Anterior cingulate cortex (tissue), 58 donors: Measurements from ENCODE around the gene PDZD4.
A peak's percentile ranks its signal among the peaks of the same experiment; 100 is the strongest.
"Not testable (repeated sequence)": the region's sequence is repeated elsewhere in the genome, so short reads cannot be mapped to it uniquely, and the experiment has no call there.

Source experiments
- DNase-seq, 58 donors: peaks; one replicate each; lab custom pipeline; 2025; lab: John Stamatoyannopoulos, UW

PDZD4 gene

DNA sequence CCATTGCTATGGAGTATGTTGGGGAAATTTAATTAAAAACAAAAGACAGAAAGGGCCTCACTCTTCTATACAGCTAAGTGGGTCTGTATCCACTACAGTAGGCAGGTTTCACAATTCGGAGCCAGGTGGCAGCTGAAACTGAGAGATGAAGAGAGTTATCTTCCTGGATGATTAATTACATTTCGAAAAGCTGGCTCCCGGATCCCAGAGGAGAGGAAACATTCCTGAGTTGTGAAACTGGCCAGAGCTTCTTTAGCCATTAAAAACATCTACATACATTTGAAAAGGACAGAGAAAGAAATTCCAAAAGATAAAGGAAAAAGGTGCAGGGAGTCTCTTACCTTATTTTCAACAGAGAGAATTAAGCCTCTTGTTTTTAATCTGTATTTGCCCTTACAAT is 15.5 kb upstream of the PDZD4 start:
- DNase-seq = no peak

DNA sequence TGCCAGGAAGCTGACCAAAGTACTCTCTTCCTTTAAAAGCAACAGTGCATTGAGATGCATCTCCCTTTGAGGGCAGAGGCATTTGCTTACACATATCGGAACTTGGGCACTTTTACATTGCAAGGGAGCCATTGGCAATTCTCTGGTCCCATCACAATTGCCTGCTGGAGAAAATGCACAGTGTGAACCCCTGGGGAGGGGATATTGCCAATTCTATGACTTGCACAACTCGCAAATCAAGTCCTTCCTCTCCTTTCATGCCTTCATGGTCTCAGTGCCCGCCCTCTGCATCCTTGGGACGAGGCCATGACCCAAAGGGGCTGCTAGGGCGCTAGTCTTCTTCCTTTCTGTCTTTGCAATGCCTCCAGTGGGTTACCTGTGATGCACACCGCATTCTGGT is 14.9 kb upstream of the PDZD4 start:
- DNase-seq = no peak

DNA sequence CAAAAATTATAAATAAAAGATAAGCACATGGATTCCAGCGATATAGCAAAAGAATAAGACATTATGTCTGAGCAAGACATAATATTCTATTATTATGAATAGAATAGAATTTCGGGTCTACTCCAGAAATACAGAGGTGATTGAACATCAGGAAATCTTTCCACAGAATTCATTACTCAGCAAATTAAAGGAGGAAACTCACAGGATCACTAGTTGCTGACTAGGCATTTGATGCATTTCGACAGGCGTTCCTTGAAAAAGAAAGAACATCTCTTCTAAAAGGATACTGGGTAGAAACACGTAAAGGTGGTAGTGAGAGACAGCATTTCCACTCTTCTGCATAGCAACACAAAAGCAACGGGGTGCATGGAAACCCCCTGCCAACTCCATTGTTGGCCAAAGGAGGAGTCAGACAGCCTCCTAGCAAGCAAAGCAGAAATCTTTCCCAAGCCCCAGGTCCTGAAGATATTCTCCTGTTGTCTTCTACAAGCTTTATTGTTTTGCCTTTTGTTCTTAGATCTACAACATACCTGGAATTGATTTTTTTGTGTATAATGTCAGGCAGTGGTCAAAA is 14.3 kb upstream of the PDZD4 start:
- DNase-seq = no peak

DNA sequence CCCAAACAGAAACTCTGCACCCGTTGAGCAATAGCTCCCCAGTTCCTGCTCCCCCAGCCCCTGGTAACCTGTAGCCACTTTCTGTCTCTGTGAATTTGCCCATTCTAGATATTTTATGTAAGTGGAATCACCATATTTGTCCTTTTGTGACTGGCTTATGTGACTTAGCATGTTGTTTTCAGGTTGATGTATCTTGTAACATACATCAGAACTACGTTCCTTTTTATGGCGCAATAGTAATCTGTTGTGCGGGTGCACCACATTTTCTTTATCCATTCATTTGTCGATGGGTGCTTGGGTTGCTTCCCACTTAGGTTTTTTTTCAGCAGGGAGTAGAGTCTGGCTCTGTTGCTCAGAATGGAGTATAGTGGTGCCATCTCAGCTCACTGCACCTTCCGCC is 6.6 kb upstream of the PDZD4 start:
- DNase-seq = no peak

DNA sequence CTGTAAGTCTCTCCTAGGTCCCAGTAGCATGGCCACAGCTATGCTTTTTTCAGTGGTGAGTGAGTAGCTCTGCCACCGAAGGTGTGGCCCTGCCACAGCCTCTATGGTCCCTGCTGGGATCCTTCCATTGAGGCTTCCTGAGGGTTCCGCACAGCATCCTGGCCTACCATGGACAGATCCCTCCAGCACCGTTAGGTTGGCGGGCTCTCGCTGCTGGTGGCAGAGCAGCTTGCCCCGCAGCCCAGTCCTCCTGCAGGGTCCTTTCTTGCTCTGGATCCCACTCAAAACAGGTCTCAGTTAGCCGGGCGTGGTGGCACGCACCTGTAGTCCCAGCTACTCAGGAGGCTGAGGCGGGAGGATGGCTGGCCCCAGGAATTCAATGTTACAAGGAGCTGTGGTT is 2.4 kb upstream of the PDZD4 start:
- no peak for DNase-seq

DNA sequence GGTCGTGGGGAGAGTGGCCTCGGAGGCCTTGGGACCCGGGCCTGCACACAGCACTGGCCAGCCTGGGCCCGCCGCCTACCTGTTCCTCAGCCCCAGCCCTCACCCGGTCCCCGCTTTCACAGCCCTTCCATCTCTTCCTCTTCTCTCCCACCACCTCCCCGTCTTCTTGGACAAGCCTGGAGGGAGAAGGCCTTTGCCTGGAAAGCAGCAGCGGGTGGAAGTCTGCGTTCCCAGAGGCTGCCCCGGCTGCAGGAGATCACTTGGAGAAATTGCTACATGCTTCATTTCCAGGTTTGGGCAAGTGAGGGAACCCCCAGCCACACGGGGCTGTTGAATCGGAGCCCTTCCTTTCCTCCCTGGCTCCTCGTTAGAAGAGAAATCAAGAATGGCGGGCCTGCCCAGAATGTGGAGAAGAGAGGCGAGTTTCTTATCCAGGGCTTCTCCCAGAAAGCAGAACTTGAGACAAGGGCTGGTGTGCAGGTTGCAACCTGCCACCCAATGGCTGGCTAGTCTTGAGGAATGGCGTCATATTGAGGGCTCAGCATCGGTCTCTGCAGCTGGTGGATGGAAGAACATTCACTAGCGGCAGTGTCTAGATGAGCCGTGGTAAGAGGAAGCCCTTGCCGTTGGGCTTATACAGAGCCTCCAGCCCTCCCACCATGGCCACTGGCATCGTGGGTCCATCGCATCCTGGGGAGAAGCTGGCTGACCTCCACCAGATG is 1.2 kb upstream of the PDZD4 start:
- no peak for DNase-seq

DNA sequence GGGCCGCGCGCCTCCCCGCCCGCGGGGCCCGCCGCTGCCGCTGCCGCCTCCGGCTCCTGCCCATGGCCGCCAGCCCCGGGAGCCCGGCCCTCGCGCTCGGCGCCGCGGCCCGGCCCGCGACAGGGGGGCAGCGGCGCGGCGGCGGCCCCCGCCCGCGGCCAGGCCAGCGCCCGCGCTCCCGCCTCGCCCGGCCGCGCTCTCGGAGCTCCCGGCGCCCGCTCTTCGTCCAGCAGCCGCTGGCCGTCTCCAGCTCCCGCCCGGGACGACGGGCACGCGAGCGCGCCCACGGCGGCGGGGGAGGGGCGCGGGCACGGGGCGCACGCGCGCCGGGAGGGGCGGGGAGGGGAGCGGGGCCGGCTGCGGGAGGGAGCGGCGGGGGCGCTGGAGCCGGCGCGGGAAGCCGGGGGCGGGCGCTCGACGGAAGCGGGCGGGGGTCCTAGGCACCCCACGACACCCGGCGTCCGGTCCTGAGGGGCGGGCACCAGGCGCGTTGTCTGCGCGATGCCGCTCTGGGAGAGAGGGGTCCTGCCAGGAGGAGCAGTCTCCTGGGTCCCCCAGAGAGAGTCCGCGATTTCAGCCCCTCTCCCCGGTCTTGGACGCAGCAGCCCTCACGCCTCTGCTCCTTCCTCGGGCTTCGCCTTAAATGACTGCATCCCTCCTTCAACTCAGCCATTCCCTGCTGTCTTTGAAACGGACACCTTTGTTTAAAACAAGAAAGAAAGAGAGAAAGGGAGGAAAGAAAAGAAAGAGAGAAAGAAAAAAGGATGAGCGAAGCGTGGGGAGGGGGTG is 490 bp upstream of the PDZD4 start:
- peak in 1 of 58 donors; percentile 9 for DNase-seq

DNA sequence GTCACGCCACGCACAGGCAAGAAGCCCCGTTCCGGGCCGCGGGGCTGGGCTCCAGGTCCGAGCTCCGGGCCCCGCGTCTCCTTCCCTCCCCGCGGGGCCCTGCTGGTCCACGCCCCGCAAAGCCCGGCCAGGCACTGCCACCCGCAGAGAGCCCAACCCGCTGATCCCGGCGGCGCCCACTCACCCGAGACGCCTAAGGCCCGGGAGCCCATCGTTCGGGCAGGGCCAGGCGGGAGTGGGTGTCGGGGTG is 870 bp downstream of the PDZD4 start:
- no peak for DNase-seq

DNA sequence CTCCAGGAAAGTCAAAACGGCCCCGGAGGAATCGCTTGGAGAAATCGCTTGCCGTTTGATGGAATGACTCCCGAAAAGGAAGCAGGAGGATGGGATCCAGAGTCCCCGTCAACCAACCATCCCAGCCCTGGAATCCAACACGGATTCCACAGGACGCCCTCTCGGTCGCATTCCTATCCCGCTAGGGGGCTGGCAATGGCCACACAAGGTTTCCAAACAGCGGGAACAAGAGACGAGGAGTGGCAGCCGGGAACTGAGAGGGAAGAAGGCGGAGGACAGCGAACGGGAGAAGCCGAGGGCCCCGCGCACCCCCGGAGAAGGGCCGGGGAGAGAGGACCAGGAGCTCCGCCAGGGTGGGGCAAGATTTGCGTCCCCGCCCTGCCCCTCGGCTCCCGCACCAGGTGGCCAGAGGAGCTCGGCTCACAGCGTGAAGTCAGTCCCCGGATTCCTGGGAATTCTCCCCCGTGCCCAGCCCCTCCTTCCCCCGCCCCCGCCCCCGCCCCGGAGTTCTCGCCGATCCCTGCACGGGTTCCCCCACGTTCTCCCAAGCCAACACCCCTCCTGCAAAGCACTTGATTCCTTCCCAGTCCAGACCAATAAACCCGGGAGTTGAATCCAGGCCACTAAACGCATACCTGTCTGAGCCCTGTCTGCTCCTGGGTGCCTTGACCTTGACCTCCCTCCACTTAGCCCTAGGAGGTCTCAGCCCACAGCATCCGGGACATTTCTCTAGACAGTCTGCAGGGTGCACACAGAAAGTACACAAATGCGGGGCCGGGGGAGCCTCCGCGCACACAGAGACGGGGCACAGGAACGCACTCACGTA is 1.4 kb downstream of the PDZD4 start:
- peak in 1 of 58 donors; percentile 27 for DNase-seq

DNA sequence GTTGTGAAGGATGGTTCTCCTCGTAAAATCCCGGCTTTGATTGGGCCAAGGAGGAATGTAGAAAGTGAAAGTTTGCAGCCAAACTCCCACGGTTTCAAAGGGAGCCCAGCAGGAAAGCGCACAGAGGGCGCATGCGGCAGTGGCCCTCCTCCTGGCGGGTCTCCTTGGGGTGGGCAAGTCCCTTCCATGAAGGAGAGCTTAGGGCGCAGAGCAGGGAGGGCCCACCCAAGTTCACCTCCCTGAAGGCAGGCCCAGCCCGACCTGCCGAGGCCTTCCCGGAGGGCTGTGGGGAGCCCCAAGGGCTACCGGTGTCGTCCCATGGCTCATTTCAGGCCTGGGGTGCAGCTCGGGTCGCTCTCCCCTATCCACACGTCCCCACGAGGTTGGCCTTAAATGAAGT is 2.0 kb downstream of the PDZD4 start:
- no peak for DNase-seq

DNA sequence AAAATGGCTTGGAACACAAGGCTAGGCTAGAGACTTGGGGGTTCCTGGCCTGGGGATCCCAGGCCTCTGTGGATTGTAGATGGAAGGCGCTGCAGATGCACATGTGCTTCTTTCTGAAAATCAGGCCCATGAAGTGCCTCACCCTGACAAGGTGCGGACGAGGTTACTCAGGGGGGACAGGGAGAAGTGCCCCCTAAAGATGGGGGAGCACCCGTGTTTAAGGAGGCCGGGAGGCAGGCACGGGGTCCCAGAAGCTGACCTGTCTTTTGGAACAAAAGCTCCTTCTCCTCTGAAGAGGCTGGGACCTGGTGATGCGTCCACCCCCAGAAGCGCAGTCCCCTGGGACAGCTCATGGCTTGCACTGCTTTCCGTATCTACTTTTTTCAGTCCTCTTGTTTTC is 2.4 kb downstream of the PDZD4 start:
- no peak for DNase-seq

DNA sequence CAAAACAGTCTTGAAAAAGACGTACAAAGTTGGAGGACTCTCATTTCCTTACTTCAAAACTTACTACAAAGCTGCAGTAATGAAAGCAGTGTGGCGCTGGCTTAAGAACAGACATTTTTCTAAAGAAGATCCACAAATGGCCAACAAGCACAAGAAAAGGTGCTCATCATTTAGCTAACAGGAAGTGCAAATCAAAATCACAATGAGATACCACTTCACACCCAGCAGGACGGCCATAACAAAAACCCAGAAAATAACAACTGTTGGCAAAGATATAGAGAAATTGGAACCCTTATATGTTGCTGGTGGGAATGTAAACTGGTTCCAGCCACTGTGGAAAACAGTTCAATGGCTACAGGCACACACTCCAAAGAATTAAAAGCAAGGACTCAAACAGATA is 3.3 kb downstream of the PDZD4 start:
- DNase-seq = no peak

DNA sequence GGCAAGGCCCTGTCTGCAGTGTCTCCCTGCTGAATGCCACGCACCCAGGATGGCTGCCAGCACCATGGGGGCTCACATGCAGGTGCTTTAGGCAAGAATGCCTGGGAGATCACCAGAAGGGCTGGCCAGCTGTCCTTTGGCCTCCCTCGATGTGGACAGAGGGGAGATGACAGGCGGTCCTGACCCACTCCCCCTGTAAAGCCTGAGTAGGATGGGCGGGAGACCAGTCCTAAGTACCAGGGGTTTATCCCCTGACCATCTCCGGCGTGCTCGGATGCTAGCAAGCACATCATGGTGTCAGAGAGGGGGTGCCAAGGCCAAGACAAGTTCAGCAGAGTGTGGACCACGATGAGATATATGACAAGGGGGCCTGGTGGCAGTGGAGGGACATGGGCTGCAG is 5.3 kb downstream of the PDZD4 start:
- no peak for DNase-seq

DNA sequence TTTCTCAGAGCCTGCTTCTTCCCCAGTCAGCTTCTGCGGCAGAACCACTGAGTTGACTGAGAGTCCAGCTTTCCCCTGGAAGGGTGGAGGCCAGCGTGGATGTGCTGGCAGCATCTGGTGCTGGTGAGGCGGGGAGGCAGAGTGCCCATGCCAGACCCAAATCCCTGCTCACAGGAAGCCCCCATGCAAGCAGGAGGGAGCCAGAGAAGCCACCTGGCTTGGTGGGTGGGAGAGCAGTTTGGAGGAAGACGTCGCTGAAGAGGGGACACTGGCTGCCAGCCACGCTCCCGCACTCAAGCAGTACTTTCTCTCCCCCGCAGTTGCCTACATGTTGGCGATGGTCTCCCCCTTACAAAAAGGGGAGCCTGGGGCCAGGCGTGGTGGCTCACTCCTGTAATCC is 6.0 kb downstream of the PDZD4 start:
- DNase-seq = no peak

DNA sequence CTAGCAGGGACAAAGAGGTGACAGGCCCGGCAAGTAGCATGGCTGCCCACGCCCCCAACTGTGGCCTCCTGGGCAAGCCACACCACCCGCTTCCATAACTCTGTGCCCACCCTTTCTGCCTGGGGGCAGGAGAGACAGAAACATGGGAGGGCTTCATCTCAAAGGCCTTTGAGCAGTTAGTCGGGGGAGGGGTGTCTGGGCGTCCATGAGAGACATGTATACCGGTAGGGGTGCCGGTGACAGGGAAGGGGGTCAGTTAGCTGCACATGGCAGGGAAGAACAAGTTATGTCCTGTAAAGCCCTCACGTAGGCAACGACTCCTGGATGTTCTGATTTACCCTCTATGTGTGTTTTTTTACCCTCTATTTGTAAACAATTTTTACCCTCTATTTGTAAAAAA is 9.3 kb downstream of the PDZD4 start:
- DNase-seq = no peak

DNA sequence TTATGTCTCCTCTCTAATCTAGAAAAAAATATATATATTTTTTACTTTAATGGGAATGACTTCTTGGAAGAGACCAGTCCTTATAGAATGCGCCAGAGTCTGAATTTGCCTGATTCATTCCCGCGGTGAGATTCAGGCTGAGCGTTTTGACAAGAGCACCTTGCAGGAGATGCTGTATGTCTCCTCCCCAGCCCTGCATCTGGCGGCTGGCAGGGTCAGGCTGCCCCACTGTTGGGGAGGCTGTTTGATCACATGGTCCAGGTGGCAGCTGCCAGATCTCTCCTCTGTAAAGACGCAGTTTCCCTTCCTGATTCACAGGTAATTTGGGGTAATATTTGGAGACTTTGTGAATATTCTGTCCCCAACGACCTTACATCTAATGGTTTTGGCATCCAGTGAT is 9.7 kb downstream of the PDZD4 start:
- no peak for DNase-seq

DNA sequence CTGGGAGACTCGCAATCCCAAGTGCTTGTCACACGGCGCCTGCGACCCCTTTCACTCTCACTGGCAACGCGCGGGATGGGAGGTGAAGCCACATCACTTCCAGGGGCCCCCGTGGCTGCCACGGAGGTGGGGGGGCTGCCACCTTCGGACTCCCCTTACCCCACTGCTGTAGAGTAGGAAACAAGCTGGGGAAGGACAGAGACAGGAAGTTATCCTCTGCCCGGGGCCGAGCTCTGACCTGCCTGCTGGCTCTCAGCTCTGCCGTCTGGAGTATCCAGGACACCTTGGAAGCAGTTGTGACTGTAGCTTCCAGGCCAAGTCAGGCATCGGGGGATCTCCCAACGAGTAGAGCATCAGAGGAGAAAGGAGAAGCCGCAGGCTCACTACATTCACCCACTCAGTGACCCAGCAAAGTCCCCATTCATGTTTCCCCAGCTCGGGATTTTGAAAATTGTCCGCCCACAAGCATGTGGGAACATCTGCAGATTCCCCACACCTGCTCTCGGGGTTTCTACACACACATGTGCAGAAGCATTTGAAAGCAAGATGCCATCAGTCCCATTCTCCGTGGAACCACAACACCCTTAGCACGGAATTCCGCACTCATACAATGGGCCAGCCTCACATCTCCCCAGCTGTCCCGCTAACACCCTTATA is 10.8 kb downstream of the PDZD4 start:
- no peak for DNase-seq

DNA sequence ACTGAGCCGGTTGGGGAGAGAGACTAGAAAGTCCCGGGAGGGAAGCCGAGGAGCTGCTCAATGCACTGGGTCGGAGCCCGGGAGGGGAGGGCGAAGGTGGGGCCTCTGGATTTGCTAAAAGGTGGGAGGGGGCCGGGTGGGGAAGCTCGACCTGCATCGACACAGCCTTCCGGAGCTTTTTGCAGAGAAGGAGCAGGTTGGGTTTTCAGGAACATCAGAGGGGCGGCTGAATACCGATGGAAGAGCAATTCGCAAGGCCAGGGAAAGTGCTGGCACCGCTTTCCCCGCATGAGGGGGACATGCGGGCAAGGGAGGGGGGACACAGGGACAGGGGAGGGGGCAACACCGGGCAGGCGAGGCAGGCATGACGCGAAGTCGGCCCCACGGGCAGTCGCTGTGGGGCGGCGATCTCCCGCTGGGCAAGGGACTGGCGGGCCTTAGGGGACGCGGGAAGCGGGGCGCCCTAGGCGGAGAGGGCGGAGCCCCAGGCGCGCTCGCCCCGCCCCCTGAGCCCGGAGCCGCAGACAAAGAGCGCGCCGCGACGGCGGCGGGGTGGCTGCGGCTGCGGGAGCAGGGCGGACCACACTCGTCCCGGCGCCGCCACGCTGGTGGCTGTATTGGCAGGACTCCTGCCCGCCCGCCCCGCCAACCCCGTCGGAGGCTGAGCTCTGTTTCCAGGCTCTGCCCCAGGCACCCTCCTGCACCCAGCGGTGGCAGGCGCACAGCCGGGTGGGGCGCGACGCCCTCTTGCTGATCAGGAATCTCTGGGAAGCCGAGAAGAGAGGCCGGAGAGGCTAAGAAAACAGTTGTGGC is 11.6 kb downstream of the PDZD4 start:
- peak in 4 of 58 donors; percentile 9 to 38 (median 25) for DNase-seq

DNA sequence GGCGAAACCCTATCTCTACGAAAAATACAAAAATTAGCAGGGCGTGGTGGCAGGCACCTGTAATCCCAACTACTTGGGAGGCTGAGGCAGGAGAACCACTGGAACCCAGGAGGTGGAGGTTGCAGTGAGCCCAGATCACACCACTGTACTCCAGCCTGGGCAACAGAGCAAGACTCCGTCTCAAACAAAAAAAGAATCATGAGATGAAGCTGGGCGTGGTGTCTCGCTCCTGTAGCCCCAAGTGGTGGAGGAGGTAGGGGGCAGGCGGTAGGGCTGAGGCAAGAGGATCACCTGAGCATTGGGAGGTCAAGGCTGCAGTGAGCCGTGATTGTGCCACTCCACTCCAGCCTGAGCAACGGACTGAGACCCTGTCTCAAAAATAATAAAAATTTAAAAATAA is 12.3 kb downstream of the PDZD4 start:
- not testable (repeated sequence) for DNase-seq
